GM13977 (cell line): ENCODE measurements around the gene ROBO2.

ENCODE experiments used
- DNase-seq: peaks from one replicate; pipeline ENCODE4 v3.0.0; 2012; ENCODE audit warnings: low spot score
- CTCF ChIP-seq: IDR thresholded peaks from 2 replicates; pipeline ENCODE4 v1.5.1; 2012; ENCODE audit warnings: mild to moderate bottlenecking, control low read depth; ENCODE audit not compliant: insufficient read depth; ENCODE audit errors: extremely low read depth, missing control alignments
- in situ Hi-C: fragments of 300-500 bp; cut with MboI; formaldehyde crosslinking; loops from one replicate; pipeline ENCODE4 v1.12.0; 2022; ENCODE audit warnings: low sequenced_read_pairs, low pct_unique_long_range_greater_than_20kb, mixed read lengths, inconsistent platforms; ENCODE audit not compliant: unreplicated experiment

ROBO2 gene

GRCh38 chr3:77577264-77577663 lies 537.4 kb downstream of the ROBO2 start:
- DNase-seq, result no peak
- no peak for TF ChIP-seq CTCF
- in situ Hi-C loops, result no loop called here

- DNase-seq, result no peak
- no peak for TF ChIP-seq CTCF
- in situ Hi-C loops, result no loop called here
Measured at GRCh38 chr3:77586216-77586615, 546.3 kb downstream of the ROBO2 start.

DNA sequence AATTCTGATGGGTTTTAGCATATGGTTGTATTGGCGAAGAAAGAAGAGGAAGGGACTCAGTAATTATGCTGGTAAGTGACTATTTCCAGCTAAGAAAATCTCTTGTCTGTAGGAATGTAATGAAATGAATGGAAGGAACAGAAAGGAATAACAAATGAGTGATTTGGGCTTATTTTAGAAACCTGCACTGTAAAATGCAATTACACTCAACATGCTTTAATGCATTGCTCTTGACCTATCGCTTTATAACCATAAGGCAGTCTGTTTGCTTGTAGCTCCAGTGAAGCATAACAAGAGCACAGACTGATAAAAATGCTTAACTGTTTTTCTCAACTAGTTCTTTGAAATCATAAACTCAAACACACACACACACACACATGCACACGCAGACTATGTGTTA lies 549.0 kb downstream of the ROBO2 start:
- in situ Hi-C loops, result no loop called here
- DNase-seq, result no peak
- no peak for TF ChIP-seq CTCF

DNA sequence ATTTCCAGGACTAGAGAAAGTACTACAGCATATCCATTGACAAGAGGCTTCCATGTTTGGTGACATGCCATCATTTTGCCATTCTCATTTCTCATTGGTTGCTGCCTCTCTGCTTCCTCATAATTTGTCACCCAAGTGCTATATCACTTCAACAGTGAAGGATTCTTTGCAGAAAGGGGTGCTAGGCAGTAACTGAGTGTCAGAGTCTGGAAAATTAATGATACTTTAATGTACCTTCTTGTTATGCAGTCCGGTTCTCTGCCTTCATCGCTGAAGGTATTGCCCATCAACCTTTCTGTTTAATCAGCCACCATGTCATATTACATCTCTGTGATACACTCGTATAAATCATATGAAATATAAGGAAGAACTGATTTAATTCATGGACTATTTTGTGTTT lies 550.3 kb downstream of the ROBO2 start:
- in situ Hi-C loops, result no loop called here

GRCh38 chr3:77595371-77595870 lies 555.5 kb downstream of the ROBO2 start:
- TF ChIP-seq CTCF, result no peak
- in situ Hi-C loops, result no loop called here
- no peak for DNase-seq

More for the DNA sequence above, 550.3 kb downstream of the ROBO2 start:
- no peak for TF ChIP-seq CTCF
- no peak for DNase-seq

GRCh38 chr3:77599948-77600347 lies 560.0 kb downstream of the ROBO2 start:
- in situ Hi-C loops, result no loop called here
- no peak for DNase-seq
- TF ChIP-seq CTCF, result no peak
